ENCODE data around the gene EIF2S3.

DNA sequence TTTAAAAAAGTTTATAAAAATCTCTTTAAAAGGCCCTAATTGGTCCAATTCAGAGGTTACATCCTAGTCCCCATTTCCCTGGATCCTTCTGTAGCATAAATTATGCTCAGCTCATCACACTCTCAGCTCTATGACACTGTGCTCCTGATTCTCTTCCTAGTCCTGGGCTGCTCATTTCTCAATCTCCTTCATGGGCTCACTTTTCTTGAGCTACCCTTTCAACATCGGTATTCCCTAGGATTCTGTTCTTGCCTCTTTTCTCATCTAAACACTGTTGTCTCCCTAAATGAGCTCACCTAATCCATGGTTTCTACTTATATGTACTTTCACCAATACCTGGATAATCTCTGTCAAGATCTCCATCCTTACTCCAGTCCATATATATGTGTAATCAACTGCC lies 42.5 kb upstream of the EIF2S3 start:
- TF ChIP-seq SMARCC2 (IDR thresholded peaks at IDR 0.05): no peak
- no peak for TF ChIP-seq SP2 (CRISPR knock-in tag; IDR thresholded peaks at IDR 0.05)
- TF ChIP-seq, protein P1, sequence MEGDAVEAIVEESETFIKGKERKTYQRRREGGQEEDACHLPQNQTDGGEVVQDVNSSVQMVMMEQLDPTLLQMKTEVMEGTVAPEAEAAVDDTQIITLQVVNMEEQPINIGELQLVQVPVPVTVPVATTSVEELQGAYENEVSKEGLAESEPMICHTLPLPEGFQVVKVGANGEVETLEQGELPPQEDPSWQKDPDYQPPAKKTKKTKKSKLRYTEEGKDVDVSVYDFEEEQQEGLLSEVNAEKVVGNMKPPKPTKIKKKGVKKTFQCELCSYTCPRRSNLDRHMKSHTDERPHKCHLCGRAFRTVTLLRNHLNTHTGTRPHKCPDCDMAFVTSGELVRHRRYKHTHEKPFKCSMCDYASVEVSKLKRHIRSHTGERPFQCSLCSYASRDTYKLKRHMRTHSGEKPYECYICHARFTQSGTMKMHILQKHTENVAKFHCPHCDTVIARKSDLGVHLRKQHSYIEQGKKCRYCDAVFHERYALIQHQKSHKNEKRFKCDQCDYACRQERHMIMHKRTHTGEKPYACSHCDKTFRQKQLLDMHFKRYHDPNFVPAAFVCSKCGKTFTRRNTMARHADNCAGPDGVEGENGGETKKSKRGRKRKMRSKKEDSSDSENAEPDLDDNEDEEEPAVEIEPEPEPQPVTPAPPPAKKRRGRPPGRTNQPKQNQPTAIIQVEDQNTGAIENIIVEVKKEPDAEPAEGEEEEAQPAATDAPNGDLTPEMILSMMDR (CRISPR knock-in tag; IDR thresholded peaks at IDR 0.05): no peak
- TF ChIP-seq, protein P2, sequence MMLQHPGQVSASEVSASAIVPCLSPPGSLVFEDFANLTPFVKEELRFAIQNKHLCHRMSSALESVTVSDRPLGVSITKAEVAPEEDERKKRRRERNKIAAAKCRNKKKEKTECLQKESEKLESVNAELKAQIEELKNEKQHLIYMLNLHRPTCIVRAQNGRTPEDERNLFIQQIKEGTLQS (CRISPR knock-in tag; IDR thresholded peaks at IDR 0.05): no peak
- no peak for TF ChIP-seq SCMH1 (CRISPR knock-in tag; IDR thresholded peaks at IDR 0.05; ENCODE audit: borderline replicate concordance)
- TF ChIP-seq, protein P3, sequence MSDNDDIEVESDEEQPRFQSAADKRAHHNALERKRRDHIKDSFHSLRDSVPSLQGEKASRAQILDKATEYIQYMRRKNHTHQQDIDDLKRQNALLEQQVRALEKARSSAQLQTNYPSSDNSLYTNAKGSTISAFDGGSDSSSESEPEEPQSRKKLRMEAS (IDR thresholded peaks at IDR 0.05): no peak
- TF ChIP-seq ZBTB7A (CRISPR knock-in tag; IDR thresholded peaks at IDR 0.05): no peak
